ENCODE data around the gene CCNF. TPM values are rescaled to one million over a fixed set of nuclear protein-coding genes. Genes with fewer than 3 reads are reported as not detected.
A peak's percentile ranks its signal among the peaks of the same experiment; 100 is the strongest.

The CCNF gene
- total and polyA plus RNA-seq, 2 of the 4 experiments (the other 2 are of a cell fraction), result 8.2 to 20.1 TPM

DNA sequence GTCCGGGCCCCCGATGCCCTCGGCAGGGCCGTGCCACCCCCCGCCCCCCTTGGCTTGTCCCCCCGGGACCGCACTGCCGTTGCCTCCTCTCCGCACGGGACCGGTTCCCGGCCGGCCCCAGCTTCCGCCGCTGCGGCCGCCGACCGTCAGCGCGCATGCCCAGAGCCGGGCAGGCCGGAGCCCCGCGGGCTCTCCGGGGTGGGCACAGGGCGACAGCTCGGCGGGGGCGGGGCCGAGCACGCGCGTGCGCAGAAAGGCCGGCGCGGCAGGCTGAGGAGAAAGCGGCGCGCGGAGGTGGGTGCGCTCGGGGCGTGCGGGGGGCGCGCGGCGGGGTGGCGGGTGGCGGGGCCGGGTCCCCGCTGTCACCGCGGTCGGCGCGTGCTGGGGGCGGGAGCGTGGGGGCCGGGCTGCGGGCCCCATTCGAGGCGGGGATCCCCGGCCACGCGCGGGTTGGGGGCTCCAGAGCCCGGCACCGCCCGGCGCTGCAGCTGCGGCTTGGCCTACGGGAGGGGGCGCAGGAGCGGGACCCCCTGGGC is 45.7 kb downstream of the CCNF start, which contains the start of gene TBC1D24 (continued):
- TF ChIP-seq NFE2L2 (IDR thresholded peaks at IDR 0.05; ENCODE audit: low read depth, low read length) (no peak), MAFK (IDR thresholded peaks at IDR 0.05; ENCODE audit: low read depth, low read length) (no peak)

DNA sequence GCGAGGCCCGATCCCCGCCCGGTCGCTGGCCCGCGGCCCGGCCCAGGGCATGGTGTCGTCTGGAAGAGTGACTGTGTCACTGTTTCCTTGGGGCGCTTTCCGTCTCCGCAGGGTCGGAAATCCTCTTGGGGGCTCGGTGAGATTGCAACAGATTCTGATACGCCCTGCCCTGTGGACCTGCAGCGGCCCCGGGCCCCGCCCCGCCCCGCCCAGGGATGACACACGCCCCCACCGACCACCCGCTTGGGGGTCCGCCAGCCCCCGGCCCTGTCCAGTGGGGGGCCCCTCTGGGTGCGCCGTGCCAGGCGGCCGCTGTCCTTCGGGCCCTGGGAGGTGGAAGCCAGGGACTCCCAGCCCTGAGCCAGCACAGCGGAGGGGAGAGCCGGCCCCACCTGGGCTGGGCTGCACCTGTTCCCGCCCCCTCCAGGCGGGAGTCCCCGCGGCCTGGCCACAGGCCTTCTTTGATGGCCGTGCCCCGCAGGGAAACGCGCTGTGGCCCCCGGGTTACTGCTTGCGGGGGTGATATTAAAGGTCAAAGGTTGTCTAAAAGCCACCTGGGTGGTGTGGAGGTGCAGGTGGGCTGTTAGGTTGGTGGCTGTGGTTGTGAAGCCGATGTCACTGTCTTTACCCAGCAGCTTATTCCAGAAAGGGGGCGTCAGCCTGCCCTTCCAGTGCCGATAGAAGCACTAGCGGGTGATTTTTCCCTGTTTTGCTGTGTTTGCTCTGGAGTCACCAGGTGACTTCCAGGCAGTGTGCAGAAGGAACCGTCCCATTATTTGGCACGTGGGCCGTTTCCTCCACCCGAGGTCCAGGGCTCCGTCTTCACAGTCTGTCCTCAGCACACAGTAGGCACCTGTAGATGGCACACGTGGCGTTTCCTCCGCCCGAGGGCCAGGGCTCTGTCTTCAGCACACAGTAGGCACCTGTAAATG is 46.4 kb downstream of the CCNF start:
- peak overlapping the region; percentile 85 for H2AFZ ChIP-seq (replicated peaks; ENCODE audit: low read length, poor library complexity)
- no peak overlapping the region for H4K91ac ChIP-seq (ENCODE audit: insufficient read depth, low read depth, low read length)
- dilution Hi-C loops (cut with HindIII; ENCODE audit: low sequenced_read_pairs, unreplicated experiment) (no loop called here), intact Hi-C loops (cut with micrococcal nuclease) (no loop called here), in situ Hi-C loops (cut with MboI; ENCODE audit: low sequenced_read_pairs) (no loop called here)
- H3K4me1 ChIP-seq (ENCODE audit: control insufficient read depth, insufficient read depth, low read length), result peaks cover 12% of the 10 kb centered on the region
- no peaks in the 10 kb centered on the region for H3K9me3 ChIP-seq (ENCODE audit: control insufficient read depth, insufficient read depth, low read length)
- peak overlapping the region; percentile 74 for H3K4me2 ChIP-seq (ENCODE audit: low read depth, low read length)
- H3K79me1 ChIP-seq (ENCODE audit: low read depth in 1 of 2, low read length in 2 of 2), result peaks cover 10 to 62% of the 10 kb centered on the region in 2 experiments; a peak in 3 of 4 replicates
- no peak overlapping the region for H4K5ac ChIP-seq (ENCODE audit: low read depth, low read length)
- H2BK120ac ChIP-seq (ENCODE audit: low read depth, low read length), result no peak overlapping the region
- no peak overlapping the region for H3K18ac ChIP-seq (ENCODE audit: low read depth, low read length)
- no peak overlapping the region for H3K56ac ChIP-seq (ENCODE audit: extremely low read depth, insufficient read depth, low read length)
- no peaks in the 10 kb centered on the region; the same call in 1 of the 2 replicates for H3K9me1 ChIP-seq (ENCODE audit: insufficient read depth, low read length)
- BruUV-seq (replicated peaks), result no TSS peak
- H2BK5ac ChIP-seq (ENCODE audit: low read depth, low read length, poor library complexity, severe bottlenecking), result no peak overlapping the region
- DNase-seq (no peak), ATAC-seq (ENCODE audit: low read depth) (0 out of 2 replicates have a peak, but pooled peaks have one; percentile 2)
- no peak overlapping the region; the same call in 1 of the 2 replicates for H3K4ac ChIP-seq (ENCODE audit: low read depth, low read length)
- no peak overlapping the region; the same call in 1 of the 2 replicates for H2AK5ac ChIP-seq (ENCODE audit: low read depth, low read length)
- H3K4me3 ChIP-seq (ENCODE audit: insufficient read depth, low read depth, low read length), result peak overlapping the region; percentile 83
- ChIA-PET CTCF (no interaction called here), POLR2A (ENCODE audit: unreplicated experiment) (interaction anchor here (0.6 kb wide), 1 partner anchor 243 kb away, joined by 6 read pairs; no protein-coding TSS in a partner anchor)
- H3K14ac ChIP-seq (replicated peaks; ENCODE audit: low read depth, low read length), result 0 out of 2 replicates have a peak overlapping the region, but pooled peaks have one; percentile 51
- no peak overlapping the region; a peak in 1 of 4 replicates for H4K8ac ChIP-seq (ENCODE audit: low read depth in 2 of 2, low read length in 2 of 2)
- H4K20me1 ChIP-seq (ENCODE audit: insufficient read depth, low read length), result peaks cover 28% of the 10 kb centered on the region
- WGBS, 2 experiments (ENCODE audit: extremely low coverage in 2 of 2, insufficient read length in 1 of 2), result 24% methylated on average over 30 of the region's 55 CpGs; no CpG with 5 or more reads in 1 of the 2 experiments
- no peak overlapping the region for H2BK20ac ChIP-seq (ENCODE audit: low read depth, low read length)
- no peak overlapping the region for H2BK15ac ChIP-seq (ENCODE audit: low read depth, low read length)
- H3K27ac ChIP-seq (ENCODE audit: insufficient read depth, low read length), result peak overlapping the region; percentile 34; the same call in 1 of the 2 replicates
- H3K36me3 ChIP-seq (ENCODE audit: control insufficient read depth, insufficient read depth, low read length), result no peaks in the 10 kb centered on the region
- peak overlapping the region; percentile 56 for H3K9ac ChIP-seq (ENCODE audit: low read depth, low read length)
- H3K23ac ChIP-seq (ENCODE audit: low read depth, low read length), result peak overlapping the region; percentile 65
- peak overlapping the region; percentile 89 for H2AK9ac ChIP-seq (replicated peaks; ENCODE audit: low read depth, low read length, poor library complexity)
- H3K27me3 ChIP-seq (ENCODE audit: control insufficient read depth, insufficient read depth, low read length), result no peaks in the 10 kb centered on the region; the same call in 1 of the 2 replicates
- TF ChIP-seq MXI1 (IDR thresholded peaks at IDR 0.05; ENCODE audit: borderline replicate concordance, low read depth, low read length) (no peak), RCOR1 (IDR thresholded peaks at IDR 0.05; ENCODE audit: insufficient replicate concordance, low read length) (no peak), FOS (IDR thresholded peaks at IDR 0.05; ENCODE audit: low read depth, low read length) (no peak), POLR2A (IDR thresholded peaks at IDR 0.05; ENCODE audit: low read depth, low read length) (no peak), SMC3 (IDR thresholded peaks at IDR 0.05; ENCODE audit: low read depth, low read length) (no peak), CEBPB (IDR thresholded peaks at IDR 0.05; ENCODE audit: low read depth, low read length) (no peak), RFX5 (IDR thresholded peaks at IDR 0.05; ENCODE audit: low read depth, low read length) (no peak), BHLHE40 (IDR thresholded peaks at IDR 0.05; ENCODE audit: low read depth, low read length) (no peak), RAD21 (IDR thresholded peaks at IDR 0.05; ENCODE audit: low read length) (no peak)
- TF ChIP-seq, protein P1, sequence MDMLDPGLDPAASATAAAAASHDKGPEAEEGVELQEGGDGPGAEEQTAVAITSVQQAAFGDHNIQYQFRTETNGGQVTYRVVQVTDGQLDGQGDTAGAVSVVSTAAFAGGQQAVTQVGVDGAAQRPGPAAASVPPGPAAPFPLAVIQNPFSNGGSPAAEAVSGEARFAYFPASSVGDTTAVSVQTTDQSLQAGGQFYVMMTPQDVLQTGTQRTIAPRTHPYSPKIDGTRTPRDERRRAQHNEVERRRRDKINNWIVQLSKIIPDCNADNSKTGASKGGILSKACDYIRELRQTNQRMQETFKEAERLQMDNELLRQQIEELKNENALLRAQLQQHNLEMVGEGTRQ (IDR thresholded peaks at IDR 0.05; ENCODE audit: low read depth, low read length), result no peak
- TF ChIP-seq, protein P2, sequence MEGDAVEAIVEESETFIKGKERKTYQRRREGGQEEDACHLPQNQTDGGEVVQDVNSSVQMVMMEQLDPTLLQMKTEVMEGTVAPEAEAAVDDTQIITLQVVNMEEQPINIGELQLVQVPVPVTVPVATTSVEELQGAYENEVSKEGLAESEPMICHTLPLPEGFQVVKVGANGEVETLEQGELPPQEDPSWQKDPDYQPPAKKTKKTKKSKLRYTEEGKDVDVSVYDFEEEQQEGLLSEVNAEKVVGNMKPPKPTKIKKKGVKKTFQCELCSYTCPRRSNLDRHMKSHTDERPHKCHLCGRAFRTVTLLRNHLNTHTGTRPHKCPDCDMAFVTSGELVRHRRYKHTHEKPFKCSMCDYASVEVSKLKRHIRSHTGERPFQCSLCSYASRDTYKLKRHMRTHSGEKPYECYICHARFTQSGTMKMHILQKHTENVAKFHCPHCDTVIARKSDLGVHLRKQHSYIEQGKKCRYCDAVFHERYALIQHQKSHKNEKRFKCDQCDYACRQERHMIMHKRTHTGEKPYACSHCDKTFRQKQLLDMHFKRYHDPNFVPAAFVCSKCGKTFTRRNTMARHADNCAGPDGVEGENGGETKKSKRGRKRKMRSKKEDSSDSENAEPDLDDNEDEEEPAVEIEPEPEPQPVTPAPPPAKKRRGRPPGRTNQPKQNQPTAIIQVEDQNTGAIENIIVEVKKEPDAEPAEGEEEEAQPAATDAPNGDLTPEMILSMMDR (conservative IDR thresholded peaks at IDR 0.05; ENCODE audit: low read depth, low read length), result no peak

Measured in IMR-90 (cell line).